PC-9 (cell line): ENCODE measurements around the gene LUC7L. TPM values are rescaled to one million over a fixed set of nuclear protein-coding genes. Genes with fewer than 3 reads are reported as not detected.
A peak's percentile ranks its signal among the peaks of the same experiment; 100 is the strongest.
"Not testable (repeated sequence)": the region's sequence is repeated elsewhere in the genome, so short reads cannot be mapped to it uniquely, and the experiment has no call there.

Source experiments
- BruUV-seq: library from RNA; stranded (reverse); fragments of 400-500 nt; replicated peaks from 2 replicates; lab custom pipeline; 2021; lab: Mats Ljungman, UMichigan
- CTCF ChIA-PET: fragments of 300-600 bp; sonication (Branson Sonifier 250); formaldehyde crosslinking; loops from one replicate; lab custom pipeline; 2022; ENCODE audit warnings: antibody characterized with exemption; lab: Charles Lee
- POLR2A ChIA-PET: fragments of 300-600 bp; sonication (Branson Sonifier 250); formaldehyde crosslinking; loops from one replicate; lab custom pipeline; 2022; ENCODE audit warnings: antibody characterized with exemption; ENCODE audit not compliant: unreplicated experiment; lab: Charles Lee
- DNase-seq, 2 experiments: peaks; one replicate each; pipeline versions ENCODE4 v3.0.0 to v3.0.0-alpha.2; 2015 to 2022; ENCODE audit warnings: mixed read lengths in 1 of 2
- H2AFZ ChIP-seq: fragments of 200-600 bp; sonication (generic); 2 replicates; pipeline ENCODE4 v1.8.1; 2017; ENCODE audit warnings: antibody characterized with exemption
- H3F3A ChIP-seq: fragments of 200-600 bp; sonication (generic); 2 replicates; pipeline ENCODE4 v1.8.1; 2017; ENCODE audit warnings: antibody characterized with exemption, mild to moderate bottlenecking, low read depth; ENCODE audit not compliant: insufficient read depth
- H3K27ac ChIP-seq: fragments of 200-600 bp; sonication (generic); 2 replicates; pipeline ENCODE4 v1.6.1; 2016; ENCODE audit warnings: mixed run types
- H3K27me3 ChIP-seq: fragments of 200-600 bp; sonication (generic); 2 replicates; pipeline ENCODE4 v1.6.1; 2016; ENCODE audit warnings: low read depth, mixed run types; ENCODE audit not compliant: insufficient read depth
- H3K36me3 ChIP-seq: fragments of 200-600 bp; sonication (generic); 2 replicates; pipeline ENCODE4 v1.6.1; 2016; ENCODE audit warnings: low read depth, mixed run types
- H3K4me1 ChIP-seq: fragments of 200-600 bp; sonication (generic); replicated peaks from 2 replicates; pipeline ENCODE4 v1.6.1; 2016; ENCODE audit warnings: mixed run types; ENCODE audit not compliant: insufficient read depth
- H3K4me2 ChIP-seq: fragments of 200-600 bp; sonication (generic); 2 replicates; pipeline ENCODE4 v1.6.1; 2017; ENCODE audit warnings: mixed run types
- H3K4me3 ChIP-seq: fragments of 200-600 bp; sonication (generic); 2 replicates; pipeline ENCODE4 v1.6.1; 2016; ENCODE audit warnings: mixed run types
- H3K79me2 ChIP-seq: fragments of 200-600 bp; sonication (generic); 2 replicates; pipeline ENCODE4 v1.6.1; 2017; ENCODE audit warnings: low read depth, mixed run types
- H3K9me2 ChIP-seq: fragments of 200-600 bp; sonication (generic); 2 replicates; pipeline ENCODE4 v1.8.1; 2017; ENCODE audit warnings: mild to moderate bottlenecking; ENCODE audit not compliant: insufficient read depth
- H3K9me3 ChIP-seq: fragments of 200-600 bp; sonication (generic); 2 replicates; pipeline ENCODE4 v1.8.1; 2016; ENCODE audit warnings: low read depth; ENCODE audit not compliant: insufficient read depth
- H4K20me1 ChIP-seq: fragments of 200-600 bp; sonication (generic); 2 replicates; pipeline ENCODE4 v1.8.1; 2017; ENCODE audit not compliant: insufficient read depth
- EZH2 ChIP-seq: fragments of 200-600 bp; sonication (generic); IDR thresholded peaks from 2 replicates; pipeline ENCODE4 v1.8.0; 2017; ENCODE audit warnings: antibody characterized with exemption, low read depth
- intact Hi-C: fragments of 100-400 bp; cut with micrococcal nuclease; formaldehyde crosslinking; loops from one replicate; pipeline ENCODE4 v1.10.0; 2022; ENCODE audit not compliant: unreplicated experiment
- total RNA-seq: library from RNA; stranded (reverse); gene quantifications from 2 replicates; pipeline ENCODE4 v1.2.3, GENCODE V29; 2021
- TF ChIP-seq, protein P1 (sequence below): fragments of 200-600 bp; sonication (generic); conservative IDR thresholded peaks from 2 replicates; pipeline ENCODE4 v1.6.1; 2017; ENCODE audit warnings: mixed run types, antibody characterized with exemption, mild to moderate bottlenecking, moderate library complexity

Gene LUC7L
- total RNA-seq, 1 experiment from 2014 or later = 64.3 TPM

- H3F3A ChIP-seq = peaks cover 12% of the 10 kb centered on the region
- no peaks in the 10 kb centered on the region for H3K9me2 ChIP-seq
- no TSS peak for BruUV-seq
- peaks cover 24% of the 10 kb centered on the region for H3K27me3 ChIP-seq
- ChIA-PET POLR2A (no interaction called here), CTCF (no interaction called here)
- no peaks in the 10 kb centered on the region for H3K4me1 ChIP-seq
- no peak overlapping the region for H3K4me2 ChIP-seq
- intact Hi-C loops = no loop called here
- H3K36me3 ChIP-seq = no peaks in the 10 kb centered on the region
- H2AFZ ChIP-seq = no peak overlapping the region
- TF ChIP-seq, protein P1, sequence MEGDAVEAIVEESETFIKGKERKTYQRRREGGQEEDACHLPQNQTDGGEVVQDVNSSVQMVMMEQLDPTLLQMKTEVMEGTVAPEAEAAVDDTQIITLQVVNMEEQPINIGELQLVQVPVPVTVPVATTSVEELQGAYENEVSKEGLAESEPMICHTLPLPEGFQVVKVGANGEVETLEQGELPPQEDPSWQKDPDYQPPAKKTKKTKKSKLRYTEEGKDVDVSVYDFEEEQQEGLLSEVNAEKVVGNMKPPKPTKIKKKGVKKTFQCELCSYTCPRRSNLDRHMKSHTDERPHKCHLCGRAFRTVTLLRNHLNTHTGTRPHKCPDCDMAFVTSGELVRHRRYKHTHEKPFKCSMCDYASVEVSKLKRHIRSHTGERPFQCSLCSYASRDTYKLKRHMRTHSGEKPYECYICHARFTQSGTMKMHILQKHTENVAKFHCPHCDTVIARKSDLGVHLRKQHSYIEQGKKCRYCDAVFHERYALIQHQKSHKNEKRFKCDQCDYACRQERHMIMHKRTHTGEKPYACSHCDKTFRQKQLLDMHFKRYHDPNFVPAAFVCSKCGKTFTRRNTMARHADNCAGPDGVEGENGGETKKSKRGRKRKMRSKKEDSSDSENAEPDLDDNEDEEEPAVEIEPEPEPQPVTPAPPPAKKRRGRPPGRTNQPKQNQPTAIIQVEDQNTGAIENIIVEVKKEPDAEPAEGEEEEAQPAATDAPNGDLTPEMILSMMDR = no peak
- no peak for TF ChIP-seq EZH2
- no peaks in the 10 kb centered on the region for H3K9me3 ChIP-seq
- no peak overlapping the region for H3K4me3 ChIP-seq
- H4K20me1 ChIP-seq = 0 out of 2 replicates have a peak, but pooled peaks cover 5% of the 10 kb centered on the region
- no peaks in the 10 kb centered on the region for H3K79me2 ChIP-seq
- no peak overlapping the region for H3K27ac ChIP-seq
- DNase-seq = no peak
Measured at GRCh38 chr16:170788-171187, 58.5 kb downstream of the LUC7L start.

GRCh38 chr16:170088-170507 is 59.2 kb downstream of the LUC7L start:
- CTCF ChIA-PET, H3K4me3 ChIP-seq: not testable (repeated sequence)

GRCh38 chr16:169014-169413 is 60.2 kb downstream of the LUC7L start:
- no peak overlapping the region for H3K4me2 ChIP-seq
- BruUV-seq = no TSS peak
- H4K20me1 ChIP-seq = no peaks in the 10 kb centered on the region
- POLR2A ChIA-PET = no interaction called here
- TF ChIP-seq, protein P1 = no peak
- TF ChIP-seq EZH2 = no peak
- H3K4me1 ChIP-seq = no peaks in the 10 kb centered on the region
- no peaks in the 10 kb centered on the region for H3K9me2 ChIP-seq
- intact Hi-C loops = no loop called here
- H3F3A ChIP-seq = peaks cover 6% of the 10 kb centered on the region; the same call in 1 of the 2 replicates
- H3K4me3 ChIP-seq = no peak overlapping the region
- CTCF ChIA-PET = no interaction called here
- no peak for DNase-seq
- H2AFZ ChIP-seq = no peak overlapping the region
- no peaks in the 10 kb centered on the region for H3K36me3 ChIP-seq
- no peaks in the 10 kb centered on the region for H3K79me2 ChIP-seq
- H3K27ac ChIP-seq = no peak overlapping the region
- H3K9me3 ChIP-seq = no peaks in the 10 kb centered on the region
- H3K27me3 ChIP-seq = peaks cover 10% of the 10 kb centered on the region; the same call in 1 of the 2 replicates

More at GRCh38 chr16:170088-170507, 59.2 kb downstream of the LUC7L start:
- H4K20me1 ChIP-seq, H3K79me2 ChIP-seq, H3K27ac ChIP-seq, H3K9me2 ChIP-seq, POLR2A ChIA-PET, H3K4me2 ChIP-seq, H3K36me3 ChIP-seq, intact Hi-C loops, H2AFZ ChIP-seq, H3K4me1 ChIP-seq, BruUV-seq, H3K9me3 ChIP-seq: not testable (repeated sequence)
- H3F3A ChIP-seq = peaks cover 12% of the 10 kb centered on the region
- DNase-seq = peak in 1 of 2 experiments; percentile 32
- peaks cover 17% of the 10 kb centered on the region for H3K27me3 ChIP-seq

GRCh38 chr16:168424-168823 is 60.8 kb downstream of the LUC7L start:
- Histone ChIP-seq H3K36me3 (no peaks in the 10 kb centered on the region), H3K4me2 (no peak overlapping the region), H3K27me3 (peaks cover 10% of the 10 kb centered on the region; the same call in 1 of the 2 replicates), H3K9me3 (no peaks in the 10 kb centered on the region), H2AFZ (no peak overlapping the region), H3K4me3 (no peak overlapping the region), H3K79me2 (no peaks in the 10 kb centered on the region), H3K27ac (no peak overlapping the region), H3K4me1 (no peaks in the 10 kb centered on the region), H4K20me1 (no peaks in the 10 kb centered on the region), H3K9me2 (no peaks in the 10 kb centered on the region), H3F3A (peaks cover 6% of the 10 kb centered on the region; the same call in 1 of the 2 replicates)
- TF ChIP-seq, protein P1 = no peak
- TF ChIP-seq EZH2 = no peak
- ChIA-PET CTCF (interaction anchor here (0.6 kb wide), 1 partner anchor 59 kb away, joined by 4 read pairs; no protein-coding TSS in a partner anchor), POLR2A (no interaction called here)
- DNase-seq = no peak
- intact Hi-C loops = no loop called here
- no TSS peak for BruUV-seq
